NCI-H526 (cell line): Measurements from ENCODE around the gene PMS2.
A peak's percentile ranks its signal among the peaks of the same experiment; 100 is the strongest.
"Not testable (repeated sequence)": the region's sequence is repeated elsewhere in the genome, so short reads cannot be mapped to it uniquely, and the experiment has no call there.

Experiments
- DNase-seq, 2 experiments: peaks; one replicate each; lab custom pipeline; 2025; lab: John Stamatoyannopoulos, UW

Gene PMS2, protein sequence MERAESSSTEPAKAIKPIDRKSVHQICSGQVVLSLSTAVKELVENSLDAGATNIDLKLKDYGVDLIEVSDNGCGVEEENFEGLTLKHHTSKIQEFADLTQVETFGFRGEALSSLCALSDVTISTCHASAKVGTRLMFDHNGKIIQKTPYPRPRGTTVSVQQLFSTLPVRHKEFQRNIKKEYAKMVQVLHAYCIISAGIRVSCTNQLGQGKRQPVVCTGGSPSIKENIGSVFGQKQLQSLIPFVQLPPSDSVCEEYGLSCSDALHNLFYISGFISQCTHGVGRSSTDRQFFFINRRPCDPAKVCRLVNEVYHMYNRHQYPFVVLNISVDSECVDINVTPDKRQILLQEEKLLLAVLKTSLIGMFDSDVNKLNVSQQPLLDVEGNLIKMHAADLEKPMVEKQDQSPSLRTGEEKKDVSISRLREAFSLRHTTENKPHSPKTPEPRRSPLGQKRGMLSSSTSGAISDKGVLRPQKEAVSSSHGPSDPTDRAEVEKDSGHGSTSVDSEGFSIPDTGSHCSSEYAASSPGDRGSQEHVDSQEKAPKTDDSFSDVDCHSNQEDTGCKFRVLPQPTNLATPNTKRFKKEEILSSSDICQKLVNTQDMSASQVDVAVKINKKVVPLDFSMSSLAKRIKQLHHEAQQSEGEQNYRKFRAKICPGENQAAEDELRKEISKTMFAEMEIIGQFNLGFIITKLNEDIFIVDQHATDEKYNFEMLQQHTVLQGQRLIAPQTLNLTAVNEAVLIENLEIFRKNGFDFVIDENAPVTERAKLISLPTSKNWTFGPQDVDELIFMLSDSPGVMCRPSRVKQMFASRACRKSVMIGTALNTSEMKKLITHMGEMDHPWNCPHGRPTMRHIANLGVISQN

GRCh38 chr7:6008668-6009611, at the start of gene PMS2, which contains the start of gene AIMP2:
TSS of gene PMS2 (minus strand) at chr7:6009049. CDS start at chr7:6009019, 30 bp downstream.
TSS of gene AIMP2 (plus strand) at chr7:6009272. CDS start at chr7:6009364, 92 bp downstream.
- DNase-seq: peak; percentile 97 to 99

GRCh38 chr7:6057316-6058129, 48.7 kb upstream of the PMS2 start:
- no peak for DNase-seq

GRCh38 chr7:6056616-6057015, 47.8 kb upstream of the PMS2 start:
- no peak for DNase-seq

DNA sequence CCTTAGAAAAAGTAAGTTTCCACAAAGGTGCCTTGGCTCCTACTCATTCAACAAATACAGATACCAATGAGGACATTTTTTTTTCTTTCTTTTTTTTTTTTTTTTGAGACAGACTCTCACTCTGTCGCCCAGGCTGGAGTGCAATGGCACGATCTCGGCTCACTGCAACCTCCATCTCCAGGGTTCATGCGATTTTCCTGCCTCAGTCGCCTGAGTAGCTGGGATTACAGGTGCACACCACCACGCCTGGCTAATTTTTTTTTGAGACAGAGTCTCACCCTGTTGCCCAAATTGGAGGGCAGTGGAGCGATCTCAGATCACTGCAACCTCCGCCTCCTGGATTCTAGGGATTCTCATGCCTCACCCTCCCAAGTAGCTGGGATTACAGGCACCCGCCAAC, 42.3 kb upstream of the PMS2 start:
- not testable (repeated sequence) for DNase-seq

DNA sequence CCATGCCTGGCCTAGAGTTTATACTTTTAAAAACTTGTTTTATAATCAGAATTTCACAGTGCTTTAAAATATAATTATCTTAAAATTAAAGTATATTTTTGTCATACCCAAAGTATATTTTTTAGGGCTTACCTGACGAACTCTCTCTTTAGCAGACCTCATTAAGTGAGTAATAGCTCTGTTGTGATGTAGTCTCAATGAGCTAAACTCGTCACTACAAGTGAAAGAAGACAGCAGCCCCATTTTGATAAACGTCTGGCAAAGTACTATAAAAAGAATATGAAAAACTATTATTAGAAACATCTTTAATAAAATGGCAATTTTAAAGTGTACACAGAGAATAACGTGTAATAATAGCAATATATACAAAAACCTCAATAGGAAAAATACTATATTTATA, 40.9 kb upstream of the PMS2 start:
- DNase-seq: no peak

DNA sequence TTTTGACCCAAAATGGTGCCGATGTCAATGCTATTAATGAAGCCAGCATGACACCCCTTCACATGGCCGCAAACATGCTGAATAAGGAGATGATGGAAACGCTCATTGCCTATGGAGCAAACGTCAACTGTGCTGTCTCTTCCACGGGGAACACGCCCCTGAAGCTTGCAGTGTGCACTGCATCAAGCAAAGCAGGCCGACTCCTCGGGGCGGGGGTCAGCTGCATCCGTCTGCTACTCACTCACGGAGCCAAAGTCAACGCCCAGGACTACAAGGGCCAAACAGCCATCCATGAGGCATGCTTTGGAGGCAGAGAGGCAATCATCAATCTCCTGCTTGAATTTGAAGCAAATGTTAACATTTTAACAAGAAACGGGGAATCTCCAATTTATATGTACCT, 26.8 kb upstream of the PMS2 start:
- no peak for DNase-seq

DNA sequence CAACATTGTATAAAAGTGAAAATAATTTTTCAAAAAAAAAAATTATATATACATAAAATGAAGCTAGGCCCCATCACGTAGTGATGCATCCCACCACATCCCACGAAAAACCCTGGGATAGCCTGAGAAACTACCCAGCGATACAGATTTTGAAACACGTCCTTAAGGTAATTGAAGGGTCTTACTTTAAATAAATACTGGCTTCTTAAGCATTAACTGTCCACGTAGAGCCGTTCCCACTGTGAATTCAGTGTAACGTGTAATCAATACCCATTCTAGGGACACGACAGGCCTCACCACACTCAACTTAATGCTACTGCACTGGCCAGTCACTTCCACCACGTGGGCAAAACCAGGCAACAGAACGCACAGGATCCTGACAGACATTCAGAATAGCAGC, 26.3 kb upstream of the PMS2 start:
- no peak for DNase-seq

GRCh38 chr7:6032641-6033040, 23.8 kb upstream of the PMS2 start:
- no peak for DNase-seq

- DNase-seq: no peak
These were observed 23.3 kb upstream of the PMS2 start for GRCh38 chr7:6032167-6032566.

DNA sequence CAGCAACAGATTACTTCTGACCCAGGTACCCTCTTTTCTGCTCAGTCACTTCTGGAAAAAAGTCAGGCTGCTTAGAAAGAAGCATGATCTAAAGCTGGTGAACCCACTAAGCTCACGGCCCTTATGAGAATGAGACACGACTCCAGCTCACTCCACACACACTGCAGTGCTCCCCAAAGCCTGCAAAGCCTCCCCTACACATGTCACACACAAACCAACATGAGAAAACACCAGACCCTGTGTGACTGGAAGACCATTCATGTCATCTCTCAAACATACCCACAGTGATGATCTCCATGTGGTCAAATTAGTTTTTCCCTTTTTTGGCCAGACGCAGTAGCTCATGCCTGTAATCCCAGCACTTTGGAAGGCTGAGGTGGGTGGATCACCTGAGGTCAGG, 22.7 kb upstream of the PMS2 start:
- DNase-seq: no peak

DNA sequence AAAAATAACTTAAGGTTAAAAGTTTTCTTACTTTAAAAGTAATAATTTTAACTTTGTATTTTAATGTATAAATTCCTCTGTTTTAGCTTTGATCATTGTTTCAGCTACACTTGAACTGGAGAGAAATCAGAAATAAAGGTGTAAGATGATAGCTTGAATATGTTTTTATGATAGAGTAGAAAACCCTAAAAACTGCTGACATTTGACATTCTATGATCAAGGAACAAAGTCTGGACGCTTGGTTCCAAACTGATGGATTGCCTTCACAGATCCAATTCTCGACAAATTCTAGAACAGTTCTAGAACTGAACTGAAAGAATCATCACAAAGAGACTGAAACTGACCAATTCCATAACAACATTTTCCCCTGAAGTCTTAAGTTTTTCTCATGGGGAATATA, 22.1 kb upstream of the PMS2 start, which contains the start of gene ANKRD61:
Gene ANKRD61 (plus strand): TSS at position 389 of the 400 bp plus-strand sequence. CDS start 0 bp downstream, at position 389.
- DNase-seq: no peak

DNA sequence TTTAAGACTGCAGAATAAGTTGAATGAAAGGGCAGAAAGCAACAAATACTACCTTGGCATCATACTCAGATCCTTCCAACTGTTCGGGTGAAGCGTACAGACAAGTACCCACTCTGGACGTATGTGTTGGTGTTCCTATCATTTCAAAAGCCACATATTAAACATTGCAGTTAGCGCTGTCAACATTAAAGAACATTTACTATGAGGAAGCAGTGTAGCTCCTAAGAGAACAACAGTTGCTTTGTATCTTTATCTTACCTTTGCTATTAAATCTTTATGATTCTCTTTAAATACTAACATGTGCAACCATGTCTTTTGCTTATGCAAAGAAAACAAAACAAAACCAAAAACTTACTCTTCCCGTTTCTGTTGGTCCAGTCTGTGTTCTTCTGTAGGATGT, 19.7 kb upstream of the PMS2 start:
- peak; percentile 19 to 41 for DNase-seq

DNA sequence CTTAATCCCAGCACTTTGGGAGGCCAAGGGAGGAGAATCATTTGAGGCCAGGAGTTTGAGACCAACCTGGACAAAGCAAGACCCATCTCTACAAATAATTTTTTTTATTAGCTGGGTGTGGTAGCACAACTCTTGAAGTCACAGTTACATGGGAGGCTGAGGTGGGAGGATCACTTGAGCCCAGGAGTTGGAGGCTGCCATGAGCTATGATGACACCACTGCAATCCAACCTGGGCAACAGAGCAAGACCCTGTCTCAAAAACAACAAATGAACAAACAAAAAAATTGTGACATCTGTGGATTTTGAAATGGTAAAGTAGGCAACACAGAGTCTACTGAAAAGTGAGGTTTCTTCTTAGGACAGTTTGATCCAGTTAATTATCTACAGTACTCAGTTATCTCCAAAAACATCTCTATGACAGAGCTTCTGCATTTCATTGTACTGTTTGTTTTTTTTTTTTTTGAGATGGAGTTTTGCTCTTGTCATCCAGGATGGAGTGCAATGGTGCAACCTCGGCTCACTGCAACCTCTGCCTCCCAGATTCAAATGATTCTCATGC, 19.0 kb upstream of the PMS2 start:
- no peak for DNase-seq

DNA sequence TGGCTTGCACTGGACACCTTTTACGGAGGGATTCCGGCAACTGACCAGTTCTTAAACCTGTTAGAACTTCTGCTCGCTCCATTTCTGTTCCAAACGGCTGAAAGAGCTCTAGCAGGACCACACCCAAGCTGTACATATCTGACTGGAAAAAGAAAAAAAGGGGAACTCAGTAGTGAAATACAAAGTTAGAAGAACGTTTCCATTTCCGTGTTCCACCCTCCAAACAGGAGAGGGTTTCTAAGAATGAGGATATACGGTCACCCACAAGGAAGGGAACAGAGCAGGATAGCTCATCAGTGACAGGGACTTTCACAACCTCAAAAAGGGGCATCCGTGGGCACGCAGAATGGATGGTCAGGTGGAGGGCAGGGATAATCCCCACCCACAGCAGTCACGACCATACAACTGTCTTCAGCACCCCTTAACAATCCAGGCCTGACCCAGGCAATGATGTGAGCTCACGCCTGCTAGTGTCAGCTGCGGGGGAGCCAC, 18.0 kb upstream of the PMS2 start:
- no peak for DNase-seq

DNA sequence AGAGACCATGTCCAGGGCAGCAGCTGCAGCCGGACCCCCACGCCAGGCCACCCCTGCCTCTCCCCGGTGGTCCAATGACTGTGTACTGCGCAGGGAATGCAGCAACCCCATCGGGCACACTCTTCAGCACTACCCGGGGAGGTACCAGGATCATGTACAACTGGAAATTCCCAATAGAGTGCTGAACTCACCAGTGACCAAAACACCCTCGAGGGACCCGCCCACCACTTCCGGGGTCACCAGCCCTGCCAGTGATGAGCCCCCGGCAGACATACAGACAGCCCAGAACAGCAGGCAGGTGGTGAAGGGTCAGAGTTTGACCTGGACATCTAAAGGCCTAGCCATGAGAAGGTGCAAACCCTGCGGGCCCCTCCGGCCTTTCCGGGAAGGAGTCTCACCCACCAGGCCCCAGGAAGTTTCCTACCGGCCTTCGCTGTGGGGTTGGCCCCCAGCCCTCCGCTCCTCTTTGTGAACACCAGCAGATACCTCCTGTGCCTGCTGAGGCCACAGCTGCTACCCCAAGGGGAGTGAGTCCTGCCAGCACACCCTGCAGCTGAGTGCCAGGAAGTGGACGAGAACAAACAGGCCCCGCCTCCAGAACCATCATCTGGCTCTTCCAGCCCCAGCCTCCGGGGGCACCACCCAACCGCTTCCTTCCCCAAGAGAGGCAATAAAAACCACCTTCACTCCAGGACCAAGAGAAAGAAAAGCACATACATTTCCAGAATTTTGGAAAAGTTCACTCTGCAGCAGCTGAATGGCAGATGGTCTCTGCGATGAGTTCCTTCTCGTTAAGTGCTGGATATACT, 17.4 kb upstream of the PMS2 start:
- peak in 1 of 2 experiments; percentile 17 for DNase-seq

DNA sequence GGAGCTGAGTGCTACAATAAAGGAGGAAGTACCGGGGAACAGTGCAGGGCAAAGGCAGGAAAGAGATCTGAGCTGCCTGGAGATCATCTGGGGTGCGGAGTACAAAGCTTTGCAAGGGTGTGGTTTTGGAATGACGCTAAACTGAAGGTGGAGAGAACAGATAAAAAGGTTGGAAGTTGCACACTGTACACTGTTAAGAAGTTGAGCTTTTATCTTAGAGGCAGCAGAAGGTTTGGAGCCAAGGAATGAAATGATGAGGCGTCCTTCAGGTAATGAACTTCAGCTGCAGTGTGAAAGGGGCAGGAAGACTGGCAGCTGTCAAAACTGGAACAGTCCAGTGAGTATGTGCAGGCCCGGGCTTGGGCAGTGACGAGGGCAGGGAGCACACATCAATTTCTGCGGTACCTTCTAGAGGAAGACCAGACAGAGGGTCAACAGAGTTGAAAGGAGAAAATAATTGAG, 15.2 kb upstream of the PMS2 start:
- no peak for DNase-seq

DNA sequence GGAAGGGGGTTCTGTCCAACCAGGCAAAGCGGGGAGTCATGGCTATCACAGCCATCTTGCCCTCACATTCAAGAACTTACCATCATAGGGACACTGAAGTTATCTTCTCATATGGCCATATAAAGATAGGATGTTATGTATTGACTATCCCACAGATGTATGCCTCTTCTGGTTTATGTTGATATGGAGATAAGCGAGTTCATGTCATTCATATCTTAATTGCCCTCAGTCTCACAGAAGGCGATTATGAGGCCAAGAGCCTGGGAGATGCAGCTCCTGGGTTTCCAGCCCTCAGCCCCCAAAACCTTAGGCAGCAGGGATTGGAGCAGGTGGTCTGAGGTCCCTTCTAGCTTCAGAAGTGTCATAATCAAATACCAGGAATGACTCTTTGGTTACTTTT, 13.9 kb upstream of the PMS2 start:
- no peak for DNase-seq

GRCh38 chr7:6020371-6021286, 11.8 kb upstream of the PMS2 start:
- DNase-seq: peak in 1 of 2 experiments; percentile 16
